ENCODE data around the gene EGLN2.

The EGLN2 gene

DNA sequence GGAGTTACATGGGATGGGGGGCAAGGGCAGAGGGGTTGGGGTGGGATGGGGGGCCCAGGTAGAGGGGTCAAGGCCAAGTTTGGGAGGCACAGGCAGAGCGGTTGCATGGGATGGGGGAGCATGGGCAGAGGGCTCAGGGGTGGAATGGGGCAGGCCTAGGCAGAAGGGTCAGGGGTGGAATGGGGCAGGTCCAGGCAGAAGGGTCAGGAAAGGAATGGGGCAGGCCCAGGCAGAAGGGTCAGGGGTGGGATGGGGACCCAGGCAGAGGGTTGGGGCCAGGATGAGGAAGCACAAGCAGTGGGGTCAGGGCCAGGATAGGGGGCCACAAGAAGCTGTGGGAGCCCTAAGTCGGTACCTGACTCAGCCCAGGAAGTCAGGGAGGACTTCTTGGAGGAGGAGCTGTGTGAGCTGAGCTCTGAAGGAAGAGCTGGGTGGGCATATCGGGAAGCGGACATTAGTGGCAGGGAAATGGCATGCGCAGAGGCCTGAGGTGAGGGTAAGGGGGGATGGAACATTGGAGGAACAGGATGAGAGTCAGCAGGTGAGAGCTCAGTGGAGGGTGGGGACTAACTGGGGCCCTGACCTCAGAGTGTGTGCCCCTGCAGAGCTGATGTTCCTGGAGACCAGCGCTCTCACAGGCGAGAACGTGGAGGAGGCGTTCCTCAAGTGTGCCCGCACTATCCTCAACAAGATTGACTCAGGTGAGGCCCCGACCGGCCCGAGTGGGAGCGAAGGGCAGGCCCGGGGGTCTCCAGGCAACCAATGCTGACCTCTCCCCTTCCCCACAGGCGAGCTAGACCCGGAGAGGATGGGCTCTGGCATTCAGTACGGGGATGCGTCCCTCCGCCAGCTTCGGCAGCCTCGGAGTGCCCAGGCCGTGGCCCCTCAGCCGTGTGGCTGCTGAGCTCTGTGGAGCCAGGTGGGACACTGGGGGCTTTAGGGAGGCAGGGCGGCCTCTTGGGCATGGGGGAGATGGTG lies 12.6 kb upstream of the EGLN2 start:
- Histone ChIP-seq H3K9ac (ENCODE audit: low read length) (no peak overlapping the region), H3K27ac (ENCODE audit: low read depth, low read length, poor library complexity, severe bottlenecking) (no peak overlapping the region)
- TF ChIP-seq, protein P1, sequence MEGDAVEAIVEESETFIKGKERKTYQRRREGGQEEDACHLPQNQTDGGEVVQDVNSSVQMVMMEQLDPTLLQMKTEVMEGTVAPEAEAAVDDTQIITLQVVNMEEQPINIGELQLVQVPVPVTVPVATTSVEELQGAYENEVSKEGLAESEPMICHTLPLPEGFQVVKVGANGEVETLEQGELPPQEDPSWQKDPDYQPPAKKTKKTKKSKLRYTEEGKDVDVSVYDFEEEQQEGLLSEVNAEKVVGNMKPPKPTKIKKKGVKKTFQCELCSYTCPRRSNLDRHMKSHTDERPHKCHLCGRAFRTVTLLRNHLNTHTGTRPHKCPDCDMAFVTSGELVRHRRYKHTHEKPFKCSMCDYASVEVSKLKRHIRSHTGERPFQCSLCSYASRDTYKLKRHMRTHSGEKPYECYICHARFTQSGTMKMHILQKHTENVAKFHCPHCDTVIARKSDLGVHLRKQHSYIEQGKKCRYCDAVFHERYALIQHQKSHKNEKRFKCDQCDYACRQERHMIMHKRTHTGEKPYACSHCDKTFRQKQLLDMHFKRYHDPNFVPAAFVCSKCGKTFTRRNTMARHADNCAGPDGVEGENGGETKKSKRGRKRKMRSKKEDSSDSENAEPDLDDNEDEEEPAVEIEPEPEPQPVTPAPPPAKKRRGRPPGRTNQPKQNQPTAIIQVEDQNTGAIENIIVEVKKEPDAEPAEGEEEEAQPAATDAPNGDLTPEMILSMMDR (IDR thresholded peaks at IDR 0.05; ENCODE audit: low read length) = no peak
- no peak for TF ChIP-seq EZH2 (IDR thresholded peaks at IDR 0.05; ENCODE audit: borderline replicate concordance, low read length)

DNA sequence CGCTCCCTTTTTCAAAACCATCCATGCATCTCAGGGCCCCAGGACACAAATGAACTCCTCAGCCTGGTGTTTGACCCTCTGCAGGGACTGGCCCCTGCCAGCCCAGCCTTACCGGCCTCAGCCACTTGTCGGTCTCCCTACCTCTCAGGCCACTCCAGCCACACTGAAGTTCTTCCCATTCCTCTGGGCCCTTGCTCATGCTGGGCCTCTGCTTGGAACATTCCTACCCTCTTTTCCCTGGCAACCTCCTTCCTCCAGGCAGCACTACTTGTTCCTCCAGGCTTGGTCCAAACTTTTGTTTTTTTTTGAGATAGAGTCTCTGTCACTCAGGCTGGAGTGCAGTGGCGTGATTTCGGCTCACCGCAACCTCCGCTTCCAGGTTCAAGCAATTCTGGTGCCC lies 7.6 kb upstream of the EGLN2 start:
- TF ChIP-seq EZH2 (IDR thresholded peaks at IDR 0.05; ENCODE audit: borderline replicate concordance, low read length) = no peak
- TF ChIP-seq, protein P1 (IDR thresholded peaks at IDR 0.05; ENCODE audit: low read length) = no peak
- Histone ChIP-seq H3K4me1 (ENCODE audit: insufficient read depth, low read length, severe bottlenecking) (peaks cover 14% of the 10 kb centered on the region), H3K27me3 (ENCODE audit: insufficient read depth, low read length) (no peaks in the 10 kb centered on the region), H4K20me1 (ENCODE audit: insufficient read depth, low read length) (no peaks in the 10 kb centered on the region), H3K9ac (ENCODE audit: low read length) (no peak overlapping the region), H2AFZ (ENCODE audit: low read length) (no peak overlapping the region), H3K36me3 (ENCODE audit: insufficient read depth, low read length) (peaks cover 24% of the 10 kb centered on the region), H3K27ac (ENCODE audit: low read depth, low read length, poor library complexity, severe bottlenecking) (no peak overlapping the region), H3K4me2 (ENCODE audit: low read length) (no peak overlapping the region), H3K9me3 (ENCODE audit: low read length) (no peaks in the 10 kb centered on the region), H3K4me3 (ENCODE audit: low read depth, low read length, poor library complexity, severe bottlenecking) (no peak overlapping the region), H3K9me2 (ENCODE audit: low read depth, low read length) (no peaks in the 10 kb centered on the region), H3K79me2 (ENCODE audit: insufficient read depth, low read length) (no peaks in the 10 kb centered on the region), H3F3A (ENCODE audit: insufficient read depth, low read length) (no peaks in the 10 kb centered on the region)

More for the DNA sequence above, 12.6 kb upstream of the EGLN2 start:
- H3K9me3 ChIP-seq (ENCODE audit: low read length) = no peaks in the 10 kb centered on the region
- no peak overlapping the region for H2AFZ ChIP-seq (ENCODE audit: low read length)
- peaks cover 30% of the 10 kb centered on the region for H3K36me3 ChIP-seq (ENCODE audit: insufficient read depth, low read length)
- peaks cover 2% of the 10 kb centered on the region for H3K4me1 ChIP-seq (ENCODE audit: insufficient read depth, low read length, severe bottlenecking)
- no peak overlapping the region for H3K4me2 ChIP-seq (ENCODE audit: low read length)
- no peaks in the 10 kb centered on the region for H3K9me2 ChIP-seq (ENCODE audit: low read depth, low read length)
- H3F3A ChIP-seq (ENCODE audit: insufficient read depth, low read length) = no peaks in the 10 kb centered on the region
- no peaks in the 10 kb centered on the region for H4K20me1 ChIP-seq (ENCODE audit: insufficient read depth, low read length)
- H3K4me3 ChIP-seq (ENCODE audit: low read depth, low read length, poor library complexity, severe bottlenecking) = no peak overlapping the region
- H3K79me2 ChIP-seq (ENCODE audit: insufficient read depth, low read length) = no peaks in the 10 kb centered on the region
- no peaks in the 10 kb centered on the region for H3K27me3 ChIP-seq (ENCODE audit: insufficient read depth, low read length)

GRCh38 chr19:40791996-40792395 lies 7.0 kb upstream of the EGLN2 start:
- Histone ChIP-seq H3K9me2 (ENCODE audit: low read depth, low read length) (no peaks in the 10 kb centered on the region), H2AFZ (ENCODE audit: low read length) (no peak overlapping the region), H3K27ac (ENCODE audit: low read depth, low read length, poor library complexity, severe bottlenecking) (peak overlapping the region; percentile 39), H3K36me3 (ENCODE audit: insufficient read depth, low read length) (peaks cover 18% of the 10 kb centered on the region), H3K9ac (ENCODE audit: low read length) (no peak overlapping the region), H3K4me3 (ENCODE audit: low read depth, low read length, poor library complexity, severe bottlenecking) (no peak overlapping the region), H3K9me3 (ENCODE audit: low read length) (no peaks in the 10 kb centered on the region), H3K4me1 (ENCODE audit: insufficient read depth, low read length, severe bottlenecking) (peaks cover 14% of the 10 kb centered on the region), H3K4me2 (ENCODE audit: low read length) (no peak overlapping the region), H4K20me1 (ENCODE audit: insufficient read depth, low read length) (no peaks in the 10 kb centered on the region), H3K79me2 (ENCODE audit: insufficient read depth, low read length) (no peaks in the 10 kb centered on the region), H3K27me3 (ENCODE audit: insufficient read depth, low read length) (no peaks in the 10 kb centered on the region), H3F3A (ENCODE audit: insufficient read depth, low read length) (no peaks in the 10 kb centered on the region)
- no peak for TF ChIP-seq EZH2 (IDR thresholded peaks at IDR 0.05; ENCODE audit: borderline replicate concordance, low read length)
- TF ChIP-seq, protein P1 (IDR thresholded peaks at IDR 0.05; ENCODE audit: low read length) = no peak
